ENCODE measurements around the gene RPL29.

DNA sequence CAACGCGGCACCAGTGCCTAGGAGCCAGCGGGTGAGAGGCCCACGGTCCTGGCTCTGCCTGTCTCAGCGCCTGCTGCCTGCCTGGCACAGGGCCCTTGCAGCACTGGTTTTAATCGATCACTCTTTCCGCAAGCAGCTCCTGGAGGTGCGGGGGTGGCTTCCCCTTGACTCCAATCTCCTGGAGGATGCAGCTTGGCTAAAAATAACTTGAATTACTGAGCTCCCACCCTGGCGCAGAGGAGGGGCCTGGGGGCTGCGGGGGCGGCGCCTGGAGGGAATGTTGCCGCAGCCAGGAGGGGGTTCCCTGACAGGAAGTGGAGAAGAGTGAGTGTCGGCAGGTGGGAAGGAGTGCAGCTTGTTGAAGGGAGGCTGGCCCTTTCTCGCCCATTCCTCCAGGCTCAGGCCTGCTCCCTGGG, 9.9 kb upstream of the RPL29 start:
- TF ChIP-seq, protein P1, sequence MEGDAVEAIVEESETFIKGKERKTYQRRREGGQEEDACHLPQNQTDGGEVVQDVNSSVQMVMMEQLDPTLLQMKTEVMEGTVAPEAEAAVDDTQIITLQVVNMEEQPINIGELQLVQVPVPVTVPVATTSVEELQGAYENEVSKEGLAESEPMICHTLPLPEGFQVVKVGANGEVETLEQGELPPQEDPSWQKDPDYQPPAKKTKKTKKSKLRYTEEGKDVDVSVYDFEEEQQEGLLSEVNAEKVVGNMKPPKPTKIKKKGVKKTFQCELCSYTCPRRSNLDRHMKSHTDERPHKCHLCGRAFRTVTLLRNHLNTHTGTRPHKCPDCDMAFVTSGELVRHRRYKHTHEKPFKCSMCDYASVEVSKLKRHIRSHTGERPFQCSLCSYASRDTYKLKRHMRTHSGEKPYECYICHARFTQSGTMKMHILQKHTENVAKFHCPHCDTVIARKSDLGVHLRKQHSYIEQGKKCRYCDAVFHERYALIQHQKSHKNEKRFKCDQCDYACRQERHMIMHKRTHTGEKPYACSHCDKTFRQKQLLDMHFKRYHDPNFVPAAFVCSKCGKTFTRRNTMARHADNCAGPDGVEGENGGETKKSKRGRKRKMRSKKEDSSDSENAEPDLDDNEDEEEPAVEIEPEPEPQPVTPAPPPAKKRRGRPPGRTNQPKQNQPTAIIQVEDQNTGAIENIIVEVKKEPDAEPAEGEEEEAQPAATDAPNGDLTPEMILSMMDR (IDR thresholded peaks at IDR 0.05; ENCODE audit: insufficient read depth, low read depth, low read length), result no peak
- TF ChIP-seq EZH2 (IDR thresholded peaks at IDR 0.05; ENCODE audit: insufficient read depth, low read length), result no peak
